ENCODE data around the gene FRMD4B. TPM values are rescaled to one million over a fixed set of nuclear protein-coding genes. Genes with fewer than 3 reads are reported as not detected.
A peak's percentile ranks its signal among the peaks of the same experiment; 100 is the strongest.

The FRMD4B gene
- total and polyA plus RNA-seq, 12 donors, result 5.5 to 165 (median 17.4) TPM

- WGBS, 4 donors, result 0 to 40% (median 24%) methylated on average over 1 to 2 of the region's 2 CpGs
- no peaks in the 10 kb centered on the region for H3K36me3 ChIP-seq (replicated peaks in 1 of 2)
- TF ChIP-seq CTCF (IDR thresholded peaks at IDR 0.05) (no peak), POLR2A (IDR thresholded peaks at IDR 0.05) (no peak)
- DNase-seq, result peak in 1 of 7 donors; percentile 34
- H3K4me3 ChIP-seq, result no peak overlapping the region
- no peaks in the 10 kb centered on the region for H3K27me3 ChIP-seq
- no peak overlapping the region for H3K27ac ChIP-seq
- no peaks in the 10 kb centered on the region for H3K4me1 ChIP-seq (replicated peaks in 1 of 2)
- intact Hi-C loops (cut with DNase I), result loop anchor here in 1 of 2 donors (10.0 kb wide), 1 partner anchor 101 kb away; no protein-coding TSS in a partner anchor
- no peaks in the 10 kb centered on the region for H3K9me3 ChIP-seq (replicated peaks in 1 of 3)
Observed at GRCh38 chr3:69406163-69406562, 20.3 kb upstream of the FRMD4B start.

GRCh38 chr3:69405067-69405466 is 19.2 kb upstream of the FRMD4B start:
- intact Hi-C loops (cut with DNase I), result loop anchor here in 1 of 2 donors (10.0 kb wide), 1 partner anchor 100 kb away; no protein-coding TSS in a partner anchor
- WGBS, 4 donors, result 73 to 96% (median 84%) methylated on average over 3 of the region's 3 CpGs
- Histone ChIP-seq H3K4me3 (no peak overlapping the region), H3K27ac (no peak overlapping the region), H3K36me3 (replicated peaks in 1 of 2) (no peaks in the 10 kb centered on the region), H3K4me1 (replicated peaks in 1 of 2) (no peaks in the 10 kb centered on the region), H3K27me3 (no peaks in the 10 kb centered on the region), H3K9me3 (replicated peaks in 1 of 3) (no peaks in the 10 kb centered on the region)
- DNase-seq, result no peak
- no peak for TF ChIP-seq CTCF (IDR thresholded peaks at IDR 0.05)
- TF ChIP-seq POLR2A (IDR thresholded peaks at IDR 0.05), result no peak

- Histone ChIP-seq H3K27me3 (no peaks in the 10 kb centered on the region), H3K27ac (no peak overlapping the region), H3K36me3 (replicated peaks in 1 of 2) (no peaks in the 10 kb centered on the region), H3K4me3 (no peak overlapping the region), H3K9me3 (replicated peaks in 1 of 3) (no peaks in the 10 kb centered on the region), H3K4me1 (replicated peaks in 1 of 2) (no peaks in the 10 kb centered on the region)
- intact Hi-C loops (cut with DNase I), result loop anchor here in 1 of 2 donors (10.0 kb wide), 1 partner anchor 99 kb away; no protein-coding TSS in a partner anchor
- no peak for DNase-seq
- TF ChIP-seq CTCF (IDR thresholded peaks at IDR 0.05) (no peak), POLR2A (IDR thresholded peaks at IDR 0.05) (no peak)
- 80 to 88% (median 83%) methylated on average over 4 of the region's 4 CpGs for WGBS, 4 donors
Observed at GRCh38 chr3:69403454-69403853, 17.6 kb upstream of the FRMD4B start.

GRCh38 chr3:69400683-69401082 is 14.8 kb upstream of the FRMD4B start:
- Histone ChIP-seq H3K9me3 (replicated peaks in 1 of 3) (no peaks in the 10 kb centered on the region), H3K36me3 (replicated peaks in 1 of 2) (no peaks in the 10 kb centered on the region), H3K4me3 (no peak overlapping the region), H3K27me3 (no peaks in the 10 kb centered on the region), H3K27ac (no peak overlapping the region), H3K4me1 (replicated peaks in 1 of 2) (no peaks in the 10 kb centered on the region)
- intact Hi-C loops (cut with DNase I), result loop anchor here in 1 of 2 donors (10.0 kb wide), 1 partner anchor 96 kb away; no protein-coding TSS in a partner anchor
- TF ChIP-seq CTCF (IDR thresholded peaks at IDR 0.05), result no peak
- TF ChIP-seq POLR2A (IDR thresholded peaks at IDR 0.05), result no peak
- whole genome bisulfite sequencing, 4 donors, result 75 to 89% (median 79%) methylated on average over 2 of the region's 2 CpGs
- no peak for DNase-seq

Measured in adrenal gland (tissue), 12 donors.